ENCODE results near the gene MMS19.

DNA sequence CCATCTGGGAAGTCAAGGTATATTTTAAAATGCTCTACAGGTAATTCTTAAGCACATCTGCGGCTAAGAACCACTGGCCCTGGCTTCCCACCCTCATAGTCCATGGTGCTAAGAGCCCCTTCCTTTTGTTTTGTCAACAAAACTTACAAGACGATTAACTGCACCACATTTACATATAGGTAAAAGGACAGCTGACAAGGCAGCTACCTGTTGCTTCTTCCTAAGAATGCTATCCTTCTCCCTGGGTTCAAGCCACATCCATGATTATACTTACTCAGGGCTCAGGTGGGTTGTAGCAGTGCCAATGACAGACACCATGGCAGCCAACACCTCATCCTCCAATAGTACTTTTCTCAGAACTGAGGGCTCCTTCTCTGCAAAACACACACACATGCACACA is 35.9 kb downstream of the MMS19 start:
- TF ChIP-seq, protein P1, sequence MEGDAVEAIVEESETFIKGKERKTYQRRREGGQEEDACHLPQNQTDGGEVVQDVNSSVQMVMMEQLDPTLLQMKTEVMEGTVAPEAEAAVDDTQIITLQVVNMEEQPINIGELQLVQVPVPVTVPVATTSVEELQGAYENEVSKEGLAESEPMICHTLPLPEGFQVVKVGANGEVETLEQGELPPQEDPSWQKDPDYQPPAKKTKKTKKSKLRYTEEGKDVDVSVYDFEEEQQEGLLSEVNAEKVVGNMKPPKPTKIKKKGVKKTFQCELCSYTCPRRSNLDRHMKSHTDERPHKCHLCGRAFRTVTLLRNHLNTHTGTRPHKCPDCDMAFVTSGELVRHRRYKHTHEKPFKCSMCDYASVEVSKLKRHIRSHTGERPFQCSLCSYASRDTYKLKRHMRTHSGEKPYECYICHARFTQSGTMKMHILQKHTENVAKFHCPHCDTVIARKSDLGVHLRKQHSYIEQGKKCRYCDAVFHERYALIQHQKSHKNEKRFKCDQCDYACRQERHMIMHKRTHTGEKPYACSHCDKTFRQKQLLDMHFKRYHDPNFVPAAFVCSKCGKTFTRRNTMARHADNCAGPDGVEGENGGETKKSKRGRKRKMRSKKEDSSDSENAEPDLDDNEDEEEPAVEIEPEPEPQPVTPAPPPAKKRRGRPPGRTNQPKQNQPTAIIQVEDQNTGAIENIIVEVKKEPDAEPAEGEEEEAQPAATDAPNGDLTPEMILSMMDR (IDR thresholded peaks at IDR 0.05), result no peak
- no peak for TF ChIP-seq POLR2A (IDR thresholded peaks at IDR 0.05)
